Measurements from ENCODE around the gene PCSK5. TPM values are rescaled to one million over a fixed set of nuclear protein-coding genes. Genes with fewer than 3 reads are reported as not detected.

Gene PCSK5
- total and polyA plus RNA-seq, 4 donors: 0.58 to 3.6 (median 0.82) TPM

DNA sequence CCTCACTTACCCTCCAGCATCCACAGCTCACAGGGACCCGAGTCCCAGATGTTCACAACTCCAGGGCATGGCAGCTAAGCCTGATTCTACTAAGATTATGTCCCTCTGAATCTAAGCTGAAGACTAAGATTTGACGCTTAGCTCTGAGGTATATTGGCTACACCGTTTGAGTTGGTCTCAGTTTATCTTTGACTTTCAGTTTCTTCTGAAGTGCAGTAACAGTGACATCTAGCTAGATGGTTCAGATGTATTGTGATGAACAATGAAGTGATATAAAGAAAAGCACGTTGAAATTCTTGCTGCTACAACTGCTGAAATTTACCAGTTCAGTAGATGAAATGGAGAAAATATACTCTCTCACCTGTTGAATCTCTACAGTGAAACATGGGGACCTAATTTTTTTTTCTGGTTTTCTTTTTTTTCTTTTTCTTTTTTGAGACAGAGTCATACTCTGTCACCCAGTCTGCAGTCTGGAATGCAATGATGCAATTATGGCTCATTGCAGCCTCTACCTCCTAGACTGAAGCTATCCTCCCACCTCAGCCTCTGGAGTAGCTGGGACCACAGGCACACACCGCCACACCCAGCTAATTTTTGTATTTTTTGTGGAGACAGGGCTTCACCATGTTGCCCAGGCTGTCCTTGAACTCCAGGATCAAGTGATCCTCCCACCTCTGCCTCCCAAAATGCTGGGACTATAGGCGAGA lies 488.0 kb downstream of the PCSK5 start:
- 90% methylated on average over 6 of the region's 6 CpGs for WGBS
- no peak overlapping the region for H3K27ac ChIP-seq (ENCODE audit: low read depth in 1 of 2, low read length in 2 of 2)
- no peaks in the 10 kb centered on the region for H3K27me3 ChIP-seq (ENCODE audit: control insufficient read depth in 4 of 4, insufficient read depth in 4 of 4, low read length in 3 of 4)

DNA sequence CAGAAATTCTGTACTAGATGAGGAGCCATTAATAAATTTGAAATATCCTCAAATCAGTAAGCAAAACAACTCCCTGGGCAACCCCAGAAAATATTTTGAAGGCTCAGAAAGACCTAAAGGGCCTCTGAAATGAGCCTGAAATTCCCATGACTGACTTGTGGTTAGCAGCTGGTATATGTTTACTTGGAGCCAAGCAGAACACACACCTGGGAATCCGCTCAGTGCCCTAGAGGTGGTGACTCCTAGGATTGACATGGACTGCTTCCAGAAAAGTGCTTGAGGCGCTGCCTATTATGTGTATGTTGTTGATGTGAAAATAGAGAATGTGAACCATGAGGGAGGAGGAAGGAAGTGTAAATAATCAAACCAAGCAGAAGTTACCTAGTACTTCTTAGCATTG lies 489.0 kb downstream of the PCSK5 start:
- Histone ChIP-seq H3K36me3 (ENCODE audit: control insufficient read depth in 4 of 4, insufficient read depth in 3 of 4, low read depth in 1 of 4, low read length in 3 of 4) (peaks cover 0 to 5% (median 2%) of the 10 kb centered on the region in 4 donors), H3K9me3 (ENCODE audit: control insufficient read depth in 4 of 4, low read length in 3 of 4) (no peaks in the 10 kb centered on the region), H3K27me3 (ENCODE audit: control insufficient read depth in 4 of 4, insufficient read depth in 4 of 4, low read length in 3 of 4) (no peaks in the 10 kb centered on the region), H3K4me1 (ENCODE audit: control insufficient read depth in 4 of 4, insufficient read depth in 4 of 4, low read length in 3 of 4) (peaks cover 0 to 14% (median 10%) of the 10 kb centered on the region in 4 donors), H3K27ac (ENCODE audit: low read depth in 1 of 2, low read length in 2 of 2) (no peak overlapping the region), H3K4me3 (ENCODE audit: low read depth in 1 of 3, low read length in 3 of 3) (no peak overlapping the region), H3K9ac (ENCODE audit: low read depth in 1 of 2, low read length in 2 of 2) (no peak overlapping the region)
- DNase-seq (ENCODE audit: low spot score): no peak
- WGBS: 81% methylated on average over 2 of the region's 2 CpGs
- TF ChIP-seq SP1 (IDR thresholded peaks at IDR 0.05): no peak
- no peak for TF ChIP-seq FOXA2 (IDR thresholded peaks at IDR 0.05)
- TF ChIP-seq, protein P1, sequence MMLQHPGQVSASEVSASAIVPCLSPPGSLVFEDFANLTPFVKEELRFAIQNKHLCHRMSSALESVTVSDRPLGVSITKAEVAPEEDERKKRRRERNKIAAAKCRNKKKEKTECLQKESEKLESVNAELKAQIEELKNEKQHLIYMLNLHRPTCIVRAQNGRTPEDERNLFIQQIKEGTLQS (IDR thresholded peaks at IDR 0.05): no peak
- TF ChIP-seq, protein P2, sequence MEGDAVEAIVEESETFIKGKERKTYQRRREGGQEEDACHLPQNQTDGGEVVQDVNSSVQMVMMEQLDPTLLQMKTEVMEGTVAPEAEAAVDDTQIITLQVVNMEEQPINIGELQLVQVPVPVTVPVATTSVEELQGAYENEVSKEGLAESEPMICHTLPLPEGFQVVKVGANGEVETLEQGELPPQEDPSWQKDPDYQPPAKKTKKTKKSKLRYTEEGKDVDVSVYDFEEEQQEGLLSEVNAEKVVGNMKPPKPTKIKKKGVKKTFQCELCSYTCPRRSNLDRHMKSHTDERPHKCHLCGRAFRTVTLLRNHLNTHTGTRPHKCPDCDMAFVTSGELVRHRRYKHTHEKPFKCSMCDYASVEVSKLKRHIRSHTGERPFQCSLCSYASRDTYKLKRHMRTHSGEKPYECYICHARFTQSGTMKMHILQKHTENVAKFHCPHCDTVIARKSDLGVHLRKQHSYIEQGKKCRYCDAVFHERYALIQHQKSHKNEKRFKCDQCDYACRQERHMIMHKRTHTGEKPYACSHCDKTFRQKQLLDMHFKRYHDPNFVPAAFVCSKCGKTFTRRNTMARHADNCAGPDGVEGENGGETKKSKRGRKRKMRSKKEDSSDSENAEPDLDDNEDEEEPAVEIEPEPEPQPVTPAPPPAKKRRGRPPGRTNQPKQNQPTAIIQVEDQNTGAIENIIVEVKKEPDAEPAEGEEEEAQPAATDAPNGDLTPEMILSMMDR (IDR thresholded peaks at IDR 0.05; ENCODE audit: low read depth, low read length, missing input control): no peak
- no peak for TF ChIP-seq FOXA1 (IDR thresholded peaks at IDR 0.05)
- no peak for TF ChIP-seq HNF4A (conservative IDR thresholded peaks at IDR 0.05)
- no peak for TF ChIP-seq TAF1 (conservative IDR thresholded peaks at IDR 0.05)
- TF ChIP-seq GABPA (IDR thresholded peaks at IDR 0.05 in 1 of 2, conservative IDR thresholded peaks at IDR 0.05 in 1 of 2): no peak
- TF ChIP-seq YY1 (IDR thresholded peaks at IDR 0.05): no peak
- no peak for TF ChIP-seq RXRA (IDR thresholded peaks at IDR 0.05)
- TF ChIP-seq, protein P3, sequence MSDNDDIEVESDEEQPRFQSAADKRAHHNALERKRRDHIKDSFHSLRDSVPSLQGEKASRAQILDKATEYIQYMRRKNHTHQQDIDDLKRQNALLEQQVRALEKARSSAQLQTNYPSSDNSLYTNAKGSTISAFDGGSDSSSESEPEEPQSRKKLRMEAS (IDR thresholded peaks at IDR 0.05): no peak
- no peak for TF ChIP-seq HNF4G (IDR thresholded peaks at IDR 0.05)
- TF ChIP-seq NR2F2 (IDR thresholded peaks at IDR 0.05): no peak
- no peak for TF ChIP-seq RAD21 (IDR thresholded peaks at IDR 0.05)
- no peak for TF ChIP-seq JUND (IDR thresholded peaks at IDR 0.05)
- TF ChIP-seq, protein P4, sequence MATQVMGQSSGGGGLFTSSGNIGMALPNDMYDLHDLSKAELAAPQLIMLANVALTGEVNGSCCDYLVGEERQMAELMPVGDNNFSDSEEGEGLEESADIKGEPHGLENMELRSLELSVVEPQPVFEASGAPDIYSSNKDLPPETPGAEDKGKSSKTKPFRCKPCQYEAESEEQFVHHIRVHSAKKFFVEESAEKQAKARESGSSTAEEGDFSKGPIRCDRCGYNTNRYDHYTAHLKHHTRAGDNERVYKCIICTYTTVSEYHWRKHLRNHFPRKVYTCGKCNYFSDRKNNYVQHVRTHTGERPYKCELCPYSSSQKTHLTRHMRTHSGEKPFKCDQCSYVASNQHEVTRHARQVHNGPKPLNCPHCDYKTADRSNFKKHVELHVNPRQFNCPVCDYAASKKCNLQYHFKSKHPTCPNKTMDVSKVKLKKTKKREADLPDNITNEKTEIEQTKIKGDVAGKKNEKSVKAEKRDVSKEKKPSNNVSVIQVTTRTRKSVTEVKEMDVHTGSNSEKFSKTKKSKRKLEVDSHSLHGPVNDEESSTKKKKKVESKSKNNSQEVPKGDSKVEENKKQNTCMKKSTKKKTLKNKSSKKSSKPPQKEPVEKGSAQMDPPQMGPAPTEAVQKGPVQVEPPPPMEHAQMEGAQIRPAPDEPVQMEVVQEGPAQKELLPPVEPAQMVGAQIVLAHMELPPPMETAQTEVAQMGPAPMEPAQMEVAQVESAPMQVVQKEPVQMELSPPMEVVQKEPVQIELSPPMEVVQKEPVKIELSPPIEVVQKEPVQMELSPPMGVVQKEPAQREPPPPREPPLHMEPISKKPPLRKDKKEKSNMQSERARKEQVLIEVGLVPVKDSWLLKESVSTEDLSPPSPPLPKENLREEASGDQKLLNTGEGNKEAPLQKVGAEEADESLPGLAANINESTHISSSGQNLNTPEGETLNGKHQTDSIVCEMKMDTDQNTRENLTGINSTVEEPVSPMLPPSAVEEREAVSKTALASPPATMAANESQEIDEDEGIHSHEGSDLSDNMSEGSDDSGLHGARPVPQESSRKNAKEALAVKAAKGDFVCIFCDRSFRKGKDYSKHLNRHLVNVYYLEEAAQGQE (IDR thresholded peaks at IDR 0.05): no peak

More for the DNA sequence above, 488.0 kb downstream of the PCSK5 start:
- Histone ChIP-seq H3K9ac (ENCODE audit: low read depth in 1 of 2, low read length in 2 of 2) (no peak overlapping the region), H3K4me3 (ENCODE audit: low read depth in 1 of 3, low read length in 3 of 3) (no peak overlapping the region), H3K9me3 (ENCODE audit: control insufficient read depth in 4 of 4, low read length in 3 of 4) (no peaks in the 10 kb centered on the region), H3K4me1 (ENCODE audit: control insufficient read depth in 4 of 4, insufficient read depth in 4 of 4, low read length in 3 of 4) (peaks cover 0 to 21% (median 19%) of the 10 kb centered on the region in 4 donors), H3K36me3 (ENCODE audit: control insufficient read depth in 4 of 4, insufficient read depth in 3 of 4, low read depth in 1 of 4, low read length in 3 of 4) (peaks cover 0 to 5% (median 0%) of the 10 kb centered on the region in 4 donors)
- TF ChIP-seq, protein P1 (IDR thresholded peaks at IDR 0.05): no peak
- no peak for DNase-seq (ENCODE audit: low spot score)
